Stomach (tissue), 9 donors: Measurements from ENCODE around the gene TSC22D1. TPM values are rescaled to one million over a fixed set of nuclear protein-coding genes. Genes with fewer than 3 reads are reported as not detected.

Experiments used
- DNase-seq, 2 donors: peaks; one replicate each; pipeline versions ENCODE4 v3.0.0 to v3.0.0-alpha.2; 2013 to 2019
- H3K27ac ChIP-seq, 5 donors: fragments of 200-600 bp in 4 of 5; sonication (generic) in 4 of 5; one replicate each; pipeline ENCODE4 v1.5.1; 2013 to 2019; ENCODE audit warnings: mild to moderate bottlenecking in 1 of 5, moderate library complexity in 1 of 5
- H3K27me3 ChIP-seq, 3 donors: fragments of 200-600 bp; sonication (generic); one replicate each; pipeline ENCODE4 v1.5.1; 2017 to 2019; ENCODE audit warnings: mixed run types in 1 of 3
- H3K36me3 ChIP-seq, 4 donors: fragments of 200-600 bp; sonication (generic); 1 replicate in 3 of 4; 2 replicates in 1 of 4; pipeline ENCODE4 v1.5.1; 2016 to 2019
- H3K4me1 ChIP-seq, 4 donors: fragments of 200-600 bp; sonication (generic); one replicate each; pipeline ENCODE4 v1.5.1; 2016 to 2019
- H3K4me3 ChIP-seq, 4 donors: fragments of 200-600 bp; sonication (generic) in 3 of 4; one replicate each; pipeline ENCODE4 v1.5.1; 2016 to 2019; ENCODE audit warnings: mild to moderate bottlenecking in 1 of 4
- H3K9me3 ChIP-seq, 4 donors: fragments of 200-600 bp; sonication (generic); one replicate each; pipeline ENCODE4 v1.5.1; 2016 to 2019
- EP300 ChIP-seq: sonication (generic); formaldehyde crosslinking; IDR thresholded peaks from one replicate; pipeline ENCODE4 v1.6.1; 2017; ENCODE audit warnings: antibody characterized with exemption
- POLR2A ChIP-seq, 4 donors: fragments of 450-650 bp; IDR thresholded peaks; one replicate each; pipeline ENCODE4 v1.6.1; 2016; ENCODE audit warnings: antibody characterized with exemption in 4 of 4, control low read depth in 2 of 4, mild to moderate bottlenecking in 1 of 4, moderate library complexity in 1 of 4
- POLR2AphosphoS5 ChIP-seq, 3 donors: sonication (generic); formaldehyde crosslinking; IDR thresholded peaks; one replicate each; pipeline ENCODE4 v1.6.1; 2016; ENCODE audit warnings: antibody characterized with exemption in 3 of 3
- WGBS, 5 donors: extraction: QIAGEN DNeasy Blood & Tissue Kit in 3 of 5; methylation state at CpG; one replicate each; pipeline versions ENCODE4 v1.1.5 to v1.1.7; 2013 to 2018; 5-methylcytosine and 5-hydroxymethylcytosine counted together
- intact Hi-C: fragments of 100-400 bp; cut with DNase I; formaldehyde crosslinking; loops from one replicate; pipeline ENCODE4 v1.15.1; 2023; ENCODE audit warnings: low total_unique reads
- polyA plus RNA-seq, 3 donors: library from polyadenylated mRNA; stranded (reverse); fragments of 200-250 nt; gene quantifications; one replicate each; pipeline ENCODE4 v1.2.3, GENCODE V29; 2013
- total RNA-seq, 5 donors: library from RNA; depleted of rRNA; stranded (reverse); fragments of >200 nt; gene quantifications; one replicate each; pipeline versions ENCODE4 v1.1.0 to v1.2.3, GENCODE V29; 2014 to 2016
- TF ChIP-seq, protein P1 (sequence below), 7 experiments: fragments of 450-650 bp in 4 of 7; fragments of 200-600 bp in 3 of 7; sonication (generic) in 3 of 7; IDR thresholded peaks; one replicate each; pipeline ENCODE4 v1.5.1; 2016 to 2019; ENCODE audit warnings: antibody characterized with exemption in 7 of 7, control low read depth in 2 of 7, mild to moderate bottlenecking in 1 of 7
- donor health status: healthy with polysubstance abuse.
- donor health status: Bipolar disorder and iron deficiency.
- donor health status: healthy.

Gene TSC22D1
- total and polyA plus RNA-seq, 8 donors, result 26.1 to 195 (median 111) TPM

DNA sequence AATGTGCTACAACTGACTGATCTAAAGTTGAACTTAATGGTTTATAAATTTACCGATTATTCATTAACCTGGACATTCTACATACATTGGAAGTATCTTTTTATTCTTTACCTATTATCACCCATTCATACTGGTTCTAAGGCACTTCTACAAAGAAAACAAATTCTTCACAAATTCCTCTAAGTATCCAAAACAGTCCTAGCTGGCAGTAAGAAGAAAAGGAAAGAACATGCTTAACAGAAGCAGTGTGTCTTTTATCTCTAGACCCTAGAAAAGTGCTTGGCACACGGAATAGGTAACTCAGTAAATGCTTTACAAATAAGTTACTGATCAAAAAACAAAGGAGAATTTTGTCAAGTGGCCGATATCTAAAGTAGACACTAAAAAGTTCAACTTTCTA is 32.8 kb downstream of the TSC22D1 start:
- Histone ChIP-seq H3K4me1 (peaks cover 0 to 54% (median 23%) of the 10 kb centered on the region in 4 donors), H3K36me3 (peaks cover 0 to 12% (median 10%) of the 10 kb centered on the region in 4 donors), H3K27me3 (no peaks in the 10 kb centered on the region), H3K4me3 (no peak overlapping the region), H3K9me3 (no peaks in the 10 kb centered on the region), H3K27ac (no peak overlapping the region)
- WGBS, 5 donors, result 30 to 65% (median 50%) methylated on average over 3 of the region's 3 CpGs
- no peak for TF ChIP-seq POLR2A (IDR thresholded peaks at IDR 0.05)
- TF ChIP-seq, protein P1, sequence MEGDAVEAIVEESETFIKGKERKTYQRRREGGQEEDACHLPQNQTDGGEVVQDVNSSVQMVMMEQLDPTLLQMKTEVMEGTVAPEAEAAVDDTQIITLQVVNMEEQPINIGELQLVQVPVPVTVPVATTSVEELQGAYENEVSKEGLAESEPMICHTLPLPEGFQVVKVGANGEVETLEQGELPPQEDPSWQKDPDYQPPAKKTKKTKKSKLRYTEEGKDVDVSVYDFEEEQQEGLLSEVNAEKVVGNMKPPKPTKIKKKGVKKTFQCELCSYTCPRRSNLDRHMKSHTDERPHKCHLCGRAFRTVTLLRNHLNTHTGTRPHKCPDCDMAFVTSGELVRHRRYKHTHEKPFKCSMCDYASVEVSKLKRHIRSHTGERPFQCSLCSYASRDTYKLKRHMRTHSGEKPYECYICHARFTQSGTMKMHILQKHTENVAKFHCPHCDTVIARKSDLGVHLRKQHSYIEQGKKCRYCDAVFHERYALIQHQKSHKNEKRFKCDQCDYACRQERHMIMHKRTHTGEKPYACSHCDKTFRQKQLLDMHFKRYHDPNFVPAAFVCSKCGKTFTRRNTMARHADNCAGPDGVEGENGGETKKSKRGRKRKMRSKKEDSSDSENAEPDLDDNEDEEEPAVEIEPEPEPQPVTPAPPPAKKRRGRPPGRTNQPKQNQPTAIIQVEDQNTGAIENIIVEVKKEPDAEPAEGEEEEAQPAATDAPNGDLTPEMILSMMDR (IDR thresholded peaks at IDR 0.05), result no peak
- TF ChIP-seq EP300, result no peak
- no peak for TF ChIP-seq POLR2AphosphoS5 (IDR thresholded peaks at IDR 0.05)
- intact Hi-C loops, result no loop called here
- DNase-seq, result no peak

DNA sequence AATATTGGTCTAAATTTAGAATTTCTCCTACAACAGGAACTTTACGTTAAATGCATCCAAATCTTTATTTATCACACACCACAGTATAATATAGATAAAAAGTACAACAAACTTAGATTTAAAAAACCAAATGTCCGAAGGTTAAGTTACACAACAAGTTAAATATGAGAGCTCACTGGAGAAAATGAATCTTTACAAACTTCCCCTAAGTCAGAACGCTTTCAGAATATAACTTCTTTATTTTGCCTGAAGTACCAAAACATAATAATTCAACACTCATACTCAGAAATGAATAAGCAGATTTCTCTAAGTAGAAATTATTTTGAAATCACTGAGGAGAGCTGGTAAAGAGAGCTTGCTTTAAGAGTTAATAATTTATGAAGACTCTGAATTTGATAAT is 33.8 kb downstream of the TSC22D1 start:
- H3K4me1 ChIP-seq, result peaks cover 0 to 49% (median 14%) of the 10 kb centered on the region in 4 donors
- DNase-seq, result no peak
- no peak for TF ChIP-seq POLR2AphosphoS5 (IDR thresholded peaks at IDR 0.05)
- TF ChIP-seq POLR2A (IDR thresholded peaks at IDR 0.05), result no peak
- TF ChIP-seq, protein P1 (IDR thresholded peaks at IDR 0.05), result no peak
- no peak for TF ChIP-seq EP300
- WGBS, 5 donors, result 39 to 59% (median 53%) methylated on average over 3 of the region's 3 CpGs
- H3K36me3 ChIP-seq, result peaks cover 0 to 12% (median 10%) of the 10 kb centered on the region in 4 donors
- no peaks in the 10 kb centered on the region for H3K9me3 ChIP-seq
- intact Hi-C loops, result no loop called here
- no peak overlapping the region for H3K27ac ChIP-seq
- no peak overlapping the region for H3K4me3 ChIP-seq
- H3K27me3 ChIP-seq, result no peaks in the 10 kb centered on the region

DNA sequence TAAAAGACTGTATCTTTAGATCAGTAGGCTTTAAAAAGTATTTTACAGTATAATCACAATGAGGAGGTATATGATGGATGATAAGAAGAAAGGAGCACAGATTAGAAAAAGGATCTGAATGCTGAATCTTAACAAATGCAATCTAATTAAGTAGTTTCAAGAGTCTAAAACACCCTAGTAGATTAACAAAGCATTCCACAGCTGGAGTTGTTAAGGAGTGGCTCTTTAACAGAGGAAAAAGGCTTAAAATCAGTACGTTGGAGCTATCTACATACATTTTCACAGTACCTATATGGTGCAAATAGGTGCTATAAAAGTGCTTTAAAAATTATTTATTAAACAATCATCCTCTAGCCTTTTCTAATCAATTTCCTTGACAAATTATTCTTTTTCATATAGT is 34.5 kb downstream of the TSC22D1 start:
- peak overlapping the region in 1 of 5 donors; percentile 60 for H3K27ac ChIP-seq
- H3K4me3 ChIP-seq, result no peak overlapping the region
- 36 to 67% (median 50%) methylated on average over 1 of the region's 1 CpG for WGBS, 5 donors
- H3K27me3 ChIP-seq, result no peaks in the 10 kb centered on the region
- TF ChIP-seq POLR2AphosphoS5 (IDR thresholded peaks at IDR 0.05), result no peak
- no peak for TF ChIP-seq POLR2A (IDR thresholded peaks at IDR 0.05)
- TF ChIP-seq, protein P1 (IDR thresholded peaks at IDR 0.05), result no peak
- TF ChIP-seq EP300, result no peak
- DNase-seq, result no peak
- H3K4me1 ChIP-seq, result peaks cover 0 to 51% (median 14%) of the 10 kb centered on the region in 4 donors
- intact Hi-C loops, result no loop called here
- H3K9me3 ChIP-seq, result no peaks in the 10 kb centered on the region
- H3K36me3 ChIP-seq, result peaks cover 0 to 12% (median 10%) of the 10 kb centered on the region in 4 donors

DNA sequence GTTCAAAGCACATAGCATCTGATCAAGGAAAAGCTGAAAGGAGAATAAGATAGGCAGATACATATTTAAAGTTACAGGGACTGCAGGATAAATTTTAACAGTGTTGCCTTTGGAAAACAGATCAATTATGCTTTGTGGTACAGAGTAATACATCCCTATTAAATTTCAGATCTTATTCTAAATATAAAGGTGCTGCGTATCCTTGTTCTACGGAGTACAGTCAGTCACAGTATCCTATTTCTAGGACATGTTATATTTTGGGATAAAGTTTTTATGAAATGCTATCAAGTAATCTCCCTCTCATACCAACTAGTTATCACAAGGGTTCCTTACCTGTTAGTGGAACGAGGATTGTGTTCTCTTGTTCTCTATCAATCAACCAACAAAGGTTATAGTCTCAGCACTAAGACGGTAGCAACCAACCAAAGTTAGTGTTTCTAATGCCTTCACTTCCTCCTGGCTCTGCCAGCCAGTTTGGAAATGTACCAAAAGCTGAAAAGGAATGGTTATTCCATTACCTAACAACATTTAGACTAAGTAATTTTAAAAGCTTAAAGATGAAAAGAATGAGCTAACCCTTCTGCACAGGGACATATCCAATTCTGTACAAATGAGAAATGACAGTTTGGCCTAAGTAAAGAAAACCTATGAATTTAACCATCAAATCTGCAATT is 35.2 kb downstream of the TSC22D1 start:
- intact Hi-C loops, result no loop called here
- H3K4me1 ChIP-seq, result peaks cover 0 to 51% (median 14%) of the 10 kb centered on the region in 4 donors
- H3K4me3 ChIP-seq, result no peak overlapping the region
- no peak for DNase-seq
- H3K9me3 ChIP-seq, result no peaks in the 10 kb centered on the region
- no peaks in the 10 kb centered on the region for H3K27me3 ChIP-seq
- peaks cover 0 to 12% (median 10%) of the 10 kb centered on the region in 4 donors for H3K36me3 ChIP-seq
- H3K27ac ChIP-seq, result peak overlapping the region in 2 of 5 donors; percentile 19 to 60
- 56 to 73% (median 61%) methylated on average over 4 of the region's 4 CpGs for WGBS, 5 donors
- TF ChIP-seq EP300 (no peak), POLR2AphosphoS5 (IDR thresholded peaks at IDR 0.05) (peak in 1 of 3 donors; percentile 43)

DNA sequence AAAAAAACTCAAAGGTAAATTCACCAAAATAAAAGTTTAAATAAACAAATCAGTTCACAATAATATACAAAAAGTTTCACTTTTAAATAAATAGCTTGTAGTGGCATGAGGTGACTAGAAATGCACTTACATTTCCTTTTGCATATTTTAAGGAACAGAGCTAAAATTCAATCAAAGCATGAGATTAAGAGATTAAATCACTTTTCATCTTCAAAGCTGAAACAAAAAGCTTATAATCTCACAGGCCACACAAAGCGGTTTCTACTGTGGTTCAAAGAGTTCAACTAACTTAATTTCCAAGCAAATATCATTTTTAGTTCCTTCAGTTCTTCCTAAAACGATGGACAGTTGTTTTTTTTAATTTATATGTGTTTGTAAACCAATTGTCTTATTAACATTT is 38.9 kb downstream of the TSC22D1 start:
- intact Hi-C loops, result no loop called here
- Histone ChIP-seq H3K4me1 (peaks cover 0 to 35% (median 6%) of the 10 kb centered on the region in 4 donors), H3K36me3 (peaks cover 0 to 12% (median 10%) of the 10 kb centered on the region in 4 donors), H3K27me3 (no peaks in the 10 kb centered on the region), H3K4me3 (no peak overlapping the region), H3K9me3 (no peaks in the 10 kb centered on the region), H3K27ac (no peak overlapping the region)
- TF ChIP-seq POLR2AphosphoS5 (IDR thresholded peaks at IDR 0.05) (no peak), POLR2A (IDR thresholded peaks at IDR 0.05) (no peak), EP300 (no peak)
- TF ChIP-seq, protein P1 (IDR thresholded peaks at IDR 0.05), result no peak
- 51 to 70% (median 57%) methylated on average over 2 of the region's 2 CpGs for WGBS, 5 donors
- no peak for DNase-seq
